HG03280 (cell line): Measurements from ENCODE around the gene RAVER2.
"Not testable (repeated sequence)": the region's sequence is repeated elsewhere in the genome, so short reads cannot be mapped to it uniquely, and the experiment has no call there.

Experiments
- ATAC-seq: cut with Tn5 transposase; IDR thresholded peaks from one replicate; pipeline ENCODE4 v1.9.1; 2021; ENCODE audit warnings: mild to moderate bottlenecking, moderate library complexity; ENCODE audit not compliant: unreplicated experiment

The RAVER2 gene

DNA sequence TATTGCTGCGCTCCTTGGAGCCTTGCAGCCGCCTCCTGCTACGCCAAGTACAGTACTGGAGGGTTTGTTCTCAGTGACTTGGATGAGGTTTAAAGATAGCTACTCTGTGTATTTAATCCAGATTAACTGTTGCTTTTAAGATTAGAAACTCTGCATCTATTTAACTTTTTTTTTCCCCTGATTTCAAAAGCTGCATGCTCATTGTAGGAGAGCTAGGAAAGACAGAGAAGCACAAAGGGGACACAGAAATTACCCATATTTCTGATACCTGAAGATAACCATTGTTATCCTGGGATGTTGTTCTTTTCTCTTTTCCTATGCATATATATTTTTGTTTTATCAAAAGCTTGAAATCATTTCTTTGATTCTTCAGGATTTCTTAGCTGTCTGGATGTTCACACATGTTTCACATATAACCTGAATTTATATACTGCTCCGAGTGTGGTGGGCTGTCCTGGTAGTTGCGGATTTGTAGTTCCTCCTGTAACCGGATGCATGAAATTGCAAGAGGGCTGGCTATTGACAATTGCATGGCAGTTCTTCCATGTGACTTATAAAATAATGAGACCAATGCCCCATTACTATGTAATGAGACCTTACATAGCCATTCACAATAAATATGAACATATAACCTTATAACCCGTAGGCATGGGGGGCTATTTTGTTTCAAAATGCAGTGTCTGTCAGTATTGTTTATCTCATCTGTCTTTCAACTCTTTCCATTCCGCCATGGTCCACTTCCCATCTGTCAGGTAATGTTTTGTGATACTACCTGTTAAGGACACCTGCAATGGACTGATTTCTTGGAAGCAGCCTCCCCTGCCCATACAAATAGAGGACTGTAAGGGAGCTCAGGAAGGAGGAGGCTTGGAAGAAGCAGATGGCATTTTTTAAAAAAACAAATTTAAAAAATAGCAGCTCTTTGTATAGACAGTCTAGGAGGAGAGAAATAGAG, 1.4 kb downstream of the RAVER2 start:
- no peak for ATAC-seq

- no peak for ATAC-seq
These were observed 3.3 kb downstream of the RAVER2 start for GRCh38 chr1:64748222-64748621.

GRCh38 chr1:64748706-64749105, 3.8 kb downstream of the RAVER2 start:
- ATAC-seq: no peak

DNA sequence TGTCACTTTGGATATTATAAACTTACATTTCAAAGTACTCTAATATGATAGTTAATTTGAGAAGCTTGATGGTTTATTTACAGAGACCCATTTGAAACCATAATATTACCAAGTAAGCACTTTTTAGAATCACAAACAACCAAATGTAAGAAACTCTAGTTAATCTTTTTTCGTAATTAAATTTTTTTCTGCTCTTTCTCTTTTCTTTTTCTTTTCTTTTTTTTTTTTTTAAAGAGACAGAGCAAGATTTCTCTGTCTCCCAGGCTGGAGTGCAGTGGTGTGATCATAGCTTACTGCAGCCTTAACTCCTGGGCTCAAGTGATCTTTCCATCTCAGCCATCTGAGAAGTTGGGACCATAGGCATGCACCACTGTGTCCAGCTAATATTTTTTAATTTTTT, 5.2 kb downstream of the RAVER2 start:
- ATAC-seq: no peak

DNA sequence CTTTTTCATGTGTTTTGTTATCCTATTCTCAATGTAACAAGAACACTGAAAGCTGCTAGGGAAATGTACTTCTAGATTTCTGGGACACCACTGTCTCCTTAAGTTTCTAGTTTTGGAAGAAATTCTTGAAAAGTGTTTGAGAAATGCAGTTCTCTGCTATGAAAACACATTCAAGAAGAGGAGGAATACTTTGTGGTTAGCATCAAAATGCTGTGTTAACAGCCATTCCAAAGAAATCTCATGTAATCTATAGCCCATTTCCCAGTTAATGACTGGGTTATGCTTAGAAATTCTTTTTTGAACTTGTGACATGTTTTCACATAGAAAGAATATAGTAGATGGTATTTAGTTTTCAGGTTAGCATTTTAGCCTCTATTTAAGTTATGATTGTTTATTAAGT, 6.0 kb downstream of the RAVER2 start:
- no peak for ATAC-seq

DNA sequence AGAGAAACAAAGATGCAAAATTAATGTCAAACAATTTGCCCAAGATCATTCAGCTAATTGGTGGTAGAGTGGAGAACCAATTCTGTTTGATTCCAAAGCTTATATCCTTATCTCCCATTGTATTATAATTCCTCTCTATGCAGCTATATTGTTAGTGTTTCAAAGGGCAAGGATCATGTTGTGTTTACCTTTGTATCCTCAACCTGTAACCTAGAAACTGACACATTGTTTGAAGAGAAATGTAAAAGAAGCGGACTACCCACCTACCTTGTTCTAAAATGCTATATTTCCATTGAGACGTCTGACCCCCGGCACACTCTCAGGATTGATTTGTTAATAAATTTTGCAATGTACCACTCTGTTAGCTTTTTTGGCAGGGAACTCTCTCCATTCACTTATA, 9.3 kb downstream of the RAVER2 start:
- no peak for ATAC-seq

DNA sequence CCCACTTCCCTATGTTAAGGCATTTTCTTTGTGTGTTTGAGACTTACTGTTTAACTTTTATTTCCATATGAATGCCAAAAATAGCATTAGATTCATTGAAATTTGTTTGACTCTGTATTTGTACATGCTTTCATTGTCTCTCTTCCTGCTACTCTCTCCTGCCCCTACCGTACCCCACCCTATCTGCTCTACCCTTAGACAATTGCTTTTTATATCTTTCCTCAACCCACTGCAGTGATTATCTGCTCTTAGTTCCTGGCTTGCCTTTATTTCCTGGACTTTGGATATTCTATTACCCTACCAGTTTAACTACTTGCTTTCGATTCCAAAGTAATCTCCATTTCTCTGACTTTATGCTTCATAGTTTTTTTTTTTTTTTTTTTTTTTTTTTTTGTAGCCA, 10.5 kb downstream of the RAVER2 start:
- no peak for ATAC-seq

- ATAC-seq: no peak
These were observed 11.9 kb downstream of the RAVER2 start for GRCh38 chr1:64756770-64757169.

DNA sequence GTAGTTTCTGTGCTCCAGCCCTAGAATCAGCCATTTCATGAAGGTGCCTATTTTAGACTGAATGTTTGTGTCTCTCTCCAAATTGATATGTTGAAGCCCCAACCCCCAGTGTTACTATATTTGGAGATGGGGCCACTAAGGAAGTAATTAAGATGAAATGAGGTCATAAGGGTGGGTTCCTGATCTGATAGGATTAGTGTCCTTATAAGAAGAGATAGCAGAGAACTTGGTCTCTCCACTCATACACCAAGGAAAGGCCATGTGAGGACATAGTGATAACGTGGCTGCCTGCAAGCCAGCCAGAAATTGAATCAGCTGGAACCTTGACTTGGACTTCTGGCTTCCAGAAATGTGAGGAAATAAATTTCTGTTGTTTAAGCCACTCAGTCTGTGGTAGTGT, 12.3 kb downstream of the RAVER2 start:
- no peak for ATAC-seq

DNA sequence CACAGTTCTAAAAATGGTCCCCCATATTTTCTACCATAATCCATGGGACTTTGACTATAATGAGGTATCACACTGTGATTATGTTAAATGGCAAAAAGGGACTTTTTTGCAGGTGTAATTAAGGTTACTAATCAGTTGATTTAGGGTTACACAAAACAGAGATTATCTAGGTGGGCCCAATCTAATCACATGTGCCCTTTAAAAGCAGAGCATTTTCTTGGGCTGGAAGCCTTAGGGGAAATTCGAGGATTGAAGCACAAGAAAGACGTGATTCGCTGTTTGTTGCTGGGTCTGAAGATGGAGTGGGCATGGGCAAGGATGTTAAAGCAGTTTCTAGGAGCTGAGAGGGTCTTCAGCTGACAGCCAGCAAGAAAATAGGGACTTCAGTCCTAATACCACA, 13.4 kb downstream of the RAVER2 start:
- no peak for ATAC-seq

GRCh38 chr1:64759968-64760367, 15.1 kb downstream of the RAVER2 start:
- no peak for ATAC-seq

GRCh38 chr1:64765012-64765411, 20.1 kb downstream of the RAVER2 start:
- no peak for ATAC-seq

DNA sequence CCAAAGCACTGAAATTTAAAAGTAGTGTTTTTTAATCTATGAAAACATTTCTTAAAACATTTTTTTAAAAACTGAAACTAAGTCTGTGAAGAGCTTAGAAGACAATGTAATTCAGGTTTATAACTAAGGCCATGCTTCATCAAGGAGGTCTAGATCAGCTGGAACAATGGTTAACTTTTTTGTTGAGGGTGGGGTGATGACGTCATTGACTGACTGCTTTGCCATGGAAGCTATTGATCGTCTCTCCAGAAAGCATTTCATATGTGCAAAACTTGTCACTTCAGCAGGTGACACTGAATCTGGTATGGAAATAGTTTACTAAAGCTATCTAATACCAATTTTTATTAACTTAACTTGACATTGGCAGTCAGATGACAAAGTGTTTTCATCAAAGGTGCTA, 21.0 kb downstream of the RAVER2 start:
- no peak for ATAC-seq

DNA sequence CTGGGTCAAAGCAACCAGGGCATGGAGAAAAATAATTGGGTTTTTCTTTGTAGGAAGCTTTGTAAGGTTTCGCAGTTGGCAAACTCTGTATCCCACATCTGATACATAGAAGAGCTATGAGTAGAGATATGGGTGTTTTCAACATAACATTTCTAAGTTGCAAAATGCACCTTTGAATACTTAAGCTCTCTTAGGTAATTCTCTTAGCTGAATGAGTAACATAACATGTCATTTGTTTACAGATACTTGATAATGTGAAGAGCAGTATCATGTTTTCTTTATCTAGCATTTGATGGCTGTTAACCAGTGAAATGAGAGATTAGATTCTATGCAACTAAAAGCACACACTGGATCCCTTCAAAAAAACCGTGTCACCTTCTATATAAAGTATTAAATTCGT, 21.6 kb downstream of the RAVER2 start:
- ATAC-seq: no peak

DNA sequence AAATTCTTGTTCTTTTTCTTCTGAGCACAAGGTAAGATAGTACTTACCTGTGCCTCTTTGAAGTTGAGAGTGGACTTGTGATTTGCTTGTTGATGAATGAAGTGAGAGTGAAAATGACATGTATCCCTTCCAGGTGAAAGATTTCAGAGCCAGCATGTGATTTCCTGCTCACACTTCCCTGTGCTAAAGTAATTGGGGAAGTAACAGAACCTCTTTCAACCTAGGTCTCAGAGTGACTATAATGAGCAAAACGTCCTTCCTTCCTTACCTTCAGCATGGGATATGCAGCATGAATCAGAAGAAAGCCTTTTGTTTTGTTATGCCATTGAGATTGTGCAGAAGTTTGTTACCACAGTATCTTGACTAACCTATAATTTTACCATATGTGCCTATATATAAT, 24.6 kb downstream of the RAVER2 start:
- ATAC-seq: no peak

DNA sequence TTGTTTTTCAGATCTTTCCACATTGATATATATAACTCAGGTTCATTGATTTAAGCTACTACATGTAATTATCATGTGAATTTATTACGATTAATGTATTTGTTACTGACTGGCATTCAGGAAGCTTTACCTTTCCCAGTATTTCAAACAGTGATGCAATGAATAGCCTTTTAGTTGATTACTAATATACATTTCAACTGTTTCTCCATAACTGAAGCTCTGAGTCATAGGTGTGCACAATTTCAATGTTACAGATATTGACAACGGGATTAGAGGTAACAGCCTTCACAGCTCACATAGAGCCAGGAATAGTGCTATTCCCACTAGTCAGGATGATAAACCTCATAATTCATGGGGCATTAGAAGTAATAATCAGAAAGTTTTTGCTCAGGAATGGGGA, 25.1 kb downstream of the RAVER2 start:
- no peak for ATAC-seq

DNA sequence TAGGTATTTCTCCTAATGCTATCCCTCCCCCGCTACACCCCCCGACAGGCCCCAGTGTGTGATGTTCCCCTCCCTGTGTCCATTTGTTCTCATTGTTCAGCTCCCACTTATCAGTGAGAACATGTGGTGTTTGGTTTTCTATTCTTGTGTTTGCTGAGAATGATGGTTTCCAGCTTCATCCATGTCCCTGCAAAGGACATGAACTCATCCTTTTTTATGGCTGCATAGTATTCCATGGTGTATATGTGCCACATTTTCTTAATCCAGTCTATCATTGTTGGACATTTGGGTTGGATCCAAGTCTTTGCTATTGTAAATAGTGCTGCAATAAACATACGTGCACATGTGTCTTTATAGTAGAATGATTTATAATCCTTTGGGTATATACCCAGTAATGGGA, 28.4 kb downstream of the RAVER2 start:
- ATAC-seq: not testable (repeated sequence)

DNA sequence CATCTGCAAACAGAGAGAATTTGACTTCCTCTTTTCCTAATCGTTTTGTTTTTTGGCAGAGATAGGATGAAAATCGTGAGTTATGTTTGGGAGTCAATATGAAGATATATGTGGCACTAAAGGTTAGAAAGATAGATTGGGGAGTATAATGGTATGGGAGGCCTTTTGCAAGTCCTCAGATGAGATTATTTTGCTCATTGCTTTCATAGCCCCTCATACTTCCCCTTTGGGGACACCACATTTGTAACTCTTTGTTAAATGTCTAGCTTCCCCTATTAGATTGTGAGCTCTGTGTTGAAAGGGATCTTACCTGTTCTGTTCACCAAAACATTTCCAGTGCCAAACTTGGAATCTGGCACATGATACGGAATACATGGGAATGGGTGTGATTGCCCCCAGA, 30.2 kb downstream of the RAVER2 start:
- ATAC-seq: no peak

DNA sequence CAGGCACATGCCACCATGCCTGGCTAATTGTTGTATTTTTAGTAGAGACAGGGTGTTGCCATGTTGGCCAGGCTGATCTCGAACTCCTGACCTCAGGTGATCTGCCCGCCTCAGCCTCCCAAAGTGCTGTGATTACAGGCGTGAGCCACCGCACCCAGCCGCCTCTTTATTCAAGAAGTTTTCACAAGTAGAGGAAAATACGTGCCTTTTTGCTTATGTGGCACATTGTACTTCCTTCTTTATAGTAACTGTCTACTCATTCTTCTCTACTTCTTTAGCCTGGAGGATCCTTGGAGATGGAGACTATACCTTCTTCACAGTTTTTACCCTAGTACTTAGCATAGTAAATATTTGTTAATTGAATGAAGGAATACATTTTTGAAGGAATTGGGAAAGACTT, 37.2 kb downstream of the RAVER2 start:
- ATAC-seq: not testable (repeated sequence)

GRCh38 chr1:64782848-64783247, 38.0 kb downstream of the RAVER2 start:
- not testable (repeated sequence) for ATAC-seq

DNA sequence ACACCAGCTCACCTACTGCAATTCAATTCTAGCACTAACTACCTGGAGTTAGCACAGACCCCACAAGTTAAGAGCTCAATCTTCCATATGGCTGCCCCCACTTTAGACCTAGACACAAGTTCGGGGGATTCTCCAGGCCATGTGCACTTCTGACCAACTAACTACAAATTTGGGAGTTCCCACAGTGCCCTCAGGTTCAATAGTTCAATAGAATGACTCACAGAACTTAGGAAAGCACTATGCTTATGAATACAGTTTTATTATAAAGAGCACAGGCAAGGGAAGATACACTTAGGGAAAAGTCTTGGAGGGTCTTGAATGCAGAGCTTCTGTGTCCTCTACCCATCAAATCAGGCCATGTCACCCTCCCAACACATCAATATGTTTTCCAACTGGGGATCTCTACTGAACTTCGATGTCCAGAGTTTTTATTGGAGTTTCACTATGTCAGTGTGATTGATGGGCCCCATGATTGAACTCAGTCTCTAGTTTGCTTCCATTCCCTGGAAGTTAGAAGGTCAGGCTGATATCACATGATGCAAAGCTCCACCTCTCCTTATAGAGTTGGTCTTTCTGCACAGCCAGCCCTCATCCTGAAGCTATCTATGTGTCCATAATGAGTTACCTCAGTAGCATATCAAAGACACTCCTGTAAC, 46.1 kb downstream of the RAVER2 start:
- ATAC-seq: no peak

GRCh38 chr1:64798872-64799271, 54.0 kb downstream of the RAVER2 start:
- ATAC-seq: no peak
